ENCODE measurements around the gene EDEM3. TPM values are rescaled to one million over a fixed set of nuclear protein-coding genes. Genes with fewer than 3 reads are reported as not detected.

Gene EDEM3
- total and polyA plus RNA-seq, 9 of the 15 experiments (the other 6 are each of a cell fraction or from before 2014, with no cell fraction given) = 15.8 to 46.6 (median 28.0) TPM

GRCh38 chr1:184672013-184672726 lies 82.5 kb downstream of the EDEM3 start:
- Histone ChIP-seq H3K27ac (ENCODE audit: extremely low read depth, low read depth, low read length) (no peak overlapping the region), H2AFZ (ENCODE audit: low read depth, low read length) (no peak overlapping the region), H3K4me1 (replicated peaks in 1 of 2; ENCODE audit: control insufficient read depth in 2 of 2, insufficient read depth in 2 of 2, low read length in 2 of 2) (no peaks in the 10 kb centered on the region), H3K9ac (ENCODE audit: insufficient read depth in 1 of 2, low read depth in 2 of 2, low read length in 2 of 2) (no peak overlapping the region), H3K4me3 (no peak overlapping the region), H3K36me3 (ENCODE audit: control insufficient read depth, insufficient read depth, low read length) (no peaks in the 10 kb centered on the region), H3K4me2 (ENCODE audit: insufficient read depth, low read length) (no peak overlapping the region), H3K9me1 (ENCODE audit: control insufficient read depth, insufficient read depth, low read length) (no peaks in the 10 kb centered on the region), H3K79me2 (ENCODE audit: control insufficient read depth, insufficient read depth, low read length) (no peaks in the 10 kb centered on the region), H3K27me3 (ENCODE audit: control insufficient read depth in 2 of 2, insufficient read depth in 2 of 2, low read length in 2 of 2) (peaks cover 23 to 31% of the 10 kb centered on the region in 2 experiments; a peak in 4 of 5 replicates), H4K20me1 (replicated peaks; ENCODE audit: control insufficient read depth, insufficient read depth, low read length) (no peaks in the 10 kb centered on the region), H3K9me3 (replicated peaks; ENCODE audit: control insufficient read depth, insufficient read depth, low read depth, low read length) (no peaks in the 10 kb centered on the region)
- ATAC-seq (peak; percentile 49; the same call in 2 of the 3 replicates), FAIRE-seq (no peak), DNase-seq (ENCODE audit: extremely low read depth in 1 of 4, low spot score in 3 of 4) (no peak)
- ChIA-PET CTCF (ENCODE audit: low intra/inter-chr PET ratio) (no interaction called here), POLR2A (no interaction called here)
- in situ Hi-C loops (cut with MboI) (loop anchor here (25.0 kb wide), 1 partner anchor 585 kb away; no protein-coding TSS in a partner anchor), intact Hi-C loops (cut with micrococcal nuclease) (no loop called here)
- TF ChIP-seq ATF3 (IDR thresholded peaks at IDR 0.05) (no peak), ATF3 (CRISPR knock-in tag; conservative IDR thresholded peaks at IDR 0.05) (no peak), ZNF134 (CRISPR knock-in tag; conservative IDR thresholded peaks at IDR 0.05) (no peak)
- no TSS peak for BruUV-seq (replicated peaks)
- WGBS (ENCODE audit: insufficient coverage, low coverage, missing lambda C conversion rate) = under 1% methylated on average over 9 of the region's 9 CpGs

Data from K562 (cell line).